HepG2 (cell line): ENCODE measurements around the gene GLRX5. TPM values are rescaled to one million over a fixed set of nuclear protein-coding genes. Genes with fewer than 3 reads are reported as not detected.

Experiments
- DRAP1 ChIP-seq: IDR thresholded peaks from 2 replicates; pipeline ENCODE4 v1.6.1; 2016; ENCODE audit warnings: missing genetic modification reagents, missing compliant biosample characterization
- E2F2 ChIP-seq: sonication (generic); formaldehyde crosslinking; IDR thresholded peaks from 2 replicates; pipeline ENCODE4 v1.4.0; 2020; ENCODE audit warnings: missing genetic modification reagents, borderline replicate concordance
- FOXA1 ChIP-seq, 2 experiments: fragments of 450-650 bp in 1 of 2; sonication (generic) in 1 of 2; formaldehyde crosslinking in 1 of 2; IDR thresholded peaks; 2 replicates each; pipeline versions ENCODE4 v1.4.0 to v1.6.1; 2016 to 2020; ENCODE audit warnings: missing genetic modification reagents in 1 of 2
- GPBP1L1 ChIP-seq: sonication (generic); formaldehyde crosslinking; IDR thresholded peaks from 2 replicates; pipeline ENCODE4 v1.5.0; 2020; ENCODE audit warnings: mild to moderate bottlenecking, missing genetic modification reagents
- HNRNPL ChIP-seq: fragments of 200-400 bp; formaldehyde crosslinking; IDR thresholded peaks from 2 replicates; pipeline ENCODE4 v1.6.1; 2017; ENCODE audit warnings: mild to moderate bottlenecking, low read depth, low read length
- IRF2 ChIP-seq: IDR thresholded peaks from 2 replicates; pipeline ENCODE4 v1.6.1; 2018; ENCODE audit warnings: missing genetic modification reagents, missing compliant biosample characterization
- MYPOP ChIP-seq: sonication (generic); formaldehyde crosslinking; IDR thresholded peaks from 2 replicates; pipeline ENCODE4 v1.8.1; 2023; ENCODE audit warnings: mild to moderate bottlenecking, moderate library complexity, missing genetic modification reagents
- SNRNP70 ChIP-seq: fragments of 200-400 bp; formaldehyde crosslinking; IDR thresholded peaks from 2 replicates; pipeline ENCODE4 v1.6.1; 2017; ENCODE audit warnings: mild to moderate bottlenecking, low read depth, low read length, moderate library complexity
- ZBTB38 ChIP-seq: sonication (generic); formaldehyde crosslinking; IDR thresholded peaks from 2 replicates; pipeline ENCODE4 v1.5.1; 2020; ENCODE audit warnings: mild to moderate bottlenecking, missing genetic modification reagents
- ZBTB40 ChIP-seq, 2 experiments: fragments of 450-650 bp in 1 of 2; sonication (generic) in 1 of 2; formaldehyde crosslinking in 1 of 2; IDR thresholded peaks; 2 replicates each; pipeline versions ENCODE4 v1.6.1 to v1.8.0; 2016 to 2022; ENCODE audit warnings: antibody characterized with exemption in 1 of 2, mild to moderate bottlenecking in 1 of 2, missing genetic modification reagents in 1 of 2
- ZNF737 ChIP-seq: sonication (generic); formaldehyde crosslinking; IDR thresholded peaks from 2 replicates; pipeline ENCODE4 v1.5.0; 2020; ENCODE audit warnings: missing genetic modification reagents, mild to moderate bottlenecking, borderline replicate concordance
- ZNF75D ChIP-seq: sonication (generic); formaldehyde crosslinking; IDR thresholded peaks from 2 replicates; pipeline ENCODE4 v1.8.1; 2023; ENCODE audit warnings: missing genetic modification reagents, mild to moderate bottlenecking, borderline replicate concordance
- ZNF781 ChIP-seq: sonication (generic); formaldehyde crosslinking; IDR thresholded peaks from 2 replicates; pipeline ENCODE4 v1.5.1; 2020; ENCODE audit warnings: borderline replicate concordance, mild to moderate bottlenecking, missing genetic modification reagents; ENCODE audit errors: not compliant biosample characterization
- polyA plus RNA-seq, 8 experiments: library from polyadenylated mRNA; depleted of rRNA in 3 of 8; stranded (reverse) in 7 of 8; unstranded in 1 of 8; fragments of >200 nt; fragmentation: Illumina TruSeq in 4 of 8; extraction: Trizol in 4 of 8; gene quantifications; 2 replicates each; pipeline versions ENCODE4 v1.2.1 to v1.2.3, GENCODE V29; 2011 to 2016; ENCODE audit warnings: low read depth in 4 of 8, missing spikeins in 1 of 8, mixed read lengths in 1 of 8; ENCODE audit not compliant: insufficient read depth in 1 of 8
- total RNA-seq, 5 experiments: library from RNA; depleted of rRNA; stranded (reverse); fragments of >200 nt; fragmentation: Illumina TruSeq; extraction: Trizol; gene quantifications; 2 replicates each; pipeline ENCODE4 v1.2.3, GENCODE V29; 2016; ENCODE audit warnings: low read depth in 1 of 5

Gene GLRX5
- total and polyA plus RNA-seq, 2 of the 13 experiments (the other 11 are each of a cell fraction or from before 2014, with no cell fraction given), result 122 to 146 TPM

GRCh38 chr14:95500201-95500681, 34.6 kb upstream of the GLRX5 start (continued):
- no peak for TF ChIP-seq ZBTB40 (IDR thresholded peaks at IDR 0.05)
- no peak for TF ChIP-seq ZBTB40 (CRISPR knock-in tag; IDR thresholded peaks at IDR 0.05)
- no peak for TF ChIP-seq FOXA1 (IDR thresholded peaks at IDR 0.05)
- TF ChIP-seq FOXA1 (CRISPR knock-in tag; IDR thresholded peaks at IDR 0.05), result no peak
- TF ChIP-seq HNRNPL, result 0 out of 2 replicates have a peak, but pooled peaks have one; percentile 25
- no peak for TF ChIP-seq DRAP1 (CRISPR knock-in tag)
- no peak for TF ChIP-seq IRF2 (CRISPR knock-in tag)
- TF ChIP-seq MYPOP (CRISPR knock-in tag), result no peak
- no peak for TF ChIP-seq GPBP1L1
- peak; percentile 54; the same call in 1 of the 2 replicates for TF ChIP-seq ZBTB38 (CRISPR knock-in tag)
- no peak for TF ChIP-seq E2F2 (CRISPR knock-in tag)
- no peak for TF ChIP-seq ZNF75D (CRISPR knock-in tag)
- no peak for TF ChIP-seq ZNF781 (CRISPR knock-in tag)
- TF ChIP-seq ZNF737 (CRISPR knock-in tag), result no peak
- TF ChIP-seq SNRNP70, result no peak
